ENCODE data around the gene MYH16.
"Not testable (repeated sequence)": the region's sequence is repeated elsewhere in the genome, so short reads cannot be mapped to it uniquely, and the experiment has no call there.

Gene MYH16

GRCh38 chr7:99305473-99306260 lies 33.0 kb downstream of the MYH16 start:
- DNase-seq (ENCODE audit: low spot score) = no peak

GRCh38 chr7:99308461-99309074 lies 35.9 kb downstream of the MYH16 start:
- DNase-seq (ENCODE audit: low spot score) = no peak

- DNase-seq (ENCODE audit: low spot score) = no peak
These were observed 36.5 kb downstream of the MYH16 start for GRCh38 chr7:99309111-99309510.

GRCh38 chr7:99310004-99310403 lies 37.4 kb downstream of the MYH16 start:
- no peak for DNase-seq (ENCODE audit: low spot score)

- no peak for DNase-seq (ENCODE audit: low spot score)
These were observed 39.1 kb downstream of the MYH16 start for GRCh38 chr7:99311702-99312101.

- peak; percentile 76 for DNase-seq (ENCODE audit: low spot score)
These were observed 39.9 kb downstream of the MYH16 start for GRCh38 chr7:99312316-99313203.

GRCh38 chr7:99313204-99313573 lies 40.5 kb downstream of the MYH16 start:
- no peak for DNase-seq (ENCODE audit: low spot score)

- no peak for DNase-seq (ENCODE audit: low spot score)
These were observed 41.9 kb downstream of the MYH16 start for GRCh38 chr7:99314504-99314903.

GRCh38 chr7:99320371-99320770 lies 47.7 kb downstream of the MYH16 start:
- DNase-seq (ENCODE audit: low spot score) = no peak

- not testable (repeated sequence) for DNase-seq (ENCODE audit: low spot score)
These were observed 50.0 kb downstream of the MYH16 start for GRCh38 chr7:99322659-99323058.

GRCh38 chr7:99324559-99324958 lies 51.9 kb downstream of the MYH16 start:
- no peak for DNase-seq (ENCODE audit: low spot score)

GRCh38 chr7:99325001-99325493 lies 52.4 kb downstream of the MYH16 start:
- no peak for DNase-seq (ENCODE audit: low spot score)

GRCh38 chr7:99325592-99326407 lies 53.2 kb downstream of the MYH16 start, which contains the start of gene ARPC1A:
ARPC1A (plus strand) TSS chr7:99325898; CDS start chr7:99333354, 7,456 bp downstream.
- peak; percentile 94 for DNase-seq (ENCODE audit: low spot score)

- no peak for DNase-seq (ENCODE audit: low spot score)
These were observed 53.8 kb downstream of the MYH16 start for GRCh38 chr7:99326408-99326782.

- DNase-seq (ENCODE audit: low spot score) = not testable (repeated sequence)
These were observed 57.8 kb downstream of the MYH16 start for GRCh38 chr7:99330314-99330961.

- DNase-seq (ENCODE audit: low spot score) = no peak
These were observed 58.4 kb downstream of the MYH16 start for GRCh38 chr7:99331002-99331401.

- DNase-seq (ENCODE audit: low spot score) = no peak
These were observed 67.0 kb downstream of the MYH16 start for GRCh38 chr7:99339595-99339994.

GRCh38 chr7:99340659-99341058 lies 68.0 kb downstream of the MYH16 start:
- no peak for DNase-seq (ENCODE audit: low spot score)

GRCh38 chr7:99344061-99344647 lies 71.5 kb downstream of the MYH16 start:
- no peak for DNase-seq (ENCODE audit: low spot score)

- not testable (repeated sequence) for DNase-seq (ENCODE audit: low spot score)
These were observed 78.0 kb downstream of the MYH16 start for GRCh38 chr7:99350641-99351040.

GRCh38 chr7:99352247-99352646 lies 79.6 kb downstream of the MYH16 start:
- no peak for DNase-seq (ENCODE audit: low spot score)

Data from hematopoietic multipotent progenitor cell treated with erythropoietin and hydrocortisone succinate and interleukin-3 and kit ligand, for 17 days (in vitro differentiated cells).